Activated T-cell treated with anti-CD3 and anti-CD28 coated beads, Interleukin-2, amount 50 U/mL, for 4 hours (primary cell): ENCODE results near the gene MAGEF1. TPM values are rescaled to one million over a fixed set of nuclear protein-coding genes. Genes with fewer than 3 reads are reported as not detected.

Experiments used
- ATAC-seq, 2 donors: fragments of 200-7000 bp; cut with Tn5 transposase; one replicate each; pipeline ENCODE4 v1.10.0; 2021
- DNase-seq: peaks from one replicate; pipeline ENCODE4 v3.0.0-alpha.2; 2020
- H3K27me3 Mint-ChIP-seq: one replicate; pipeline ENCODE4 v1.8.0; 2021; ENCODE audit warnings: low read depth, mixed read lengths
- H3K36me3 Mint-ChIP-seq: one replicate; pipeline ENCODE4 v1.8.0; 2022; ENCODE audit warnings: mixed read lengths; ENCODE audit not compliant: insufficient read depth
- H3K4me1 Mint-ChIP-seq: one replicate; pipeline ENCODE4 v1.8.0; 2021; ENCODE audit warnings: low read depth, mixed read lengths
- H3K4me3 Mint-ChIP-seq: one replicate; pipeline ENCODE4 v1.8.0; 2021; ENCODE audit warnings: mild to moderate bottlenecking, moderate library complexity, mixed read lengths
- H3K9me3 Mint-ChIP-seq: one replicate; pipeline ENCODE4 v1.8.0; 2021; ENCODE audit warnings: mixed read lengths
- total RNA-seq, 3 donors: library from RNA; stranded (reverse); gene quantifications; one replicate each; pipeline ENCODE4 v1.2.1, GENCODE V29; 2021

Gene MAGEF1
- total RNA-seq, 3 donors from 2014 or later: 24.8 to 27.6 (median 25.7) TPM

DNA sequence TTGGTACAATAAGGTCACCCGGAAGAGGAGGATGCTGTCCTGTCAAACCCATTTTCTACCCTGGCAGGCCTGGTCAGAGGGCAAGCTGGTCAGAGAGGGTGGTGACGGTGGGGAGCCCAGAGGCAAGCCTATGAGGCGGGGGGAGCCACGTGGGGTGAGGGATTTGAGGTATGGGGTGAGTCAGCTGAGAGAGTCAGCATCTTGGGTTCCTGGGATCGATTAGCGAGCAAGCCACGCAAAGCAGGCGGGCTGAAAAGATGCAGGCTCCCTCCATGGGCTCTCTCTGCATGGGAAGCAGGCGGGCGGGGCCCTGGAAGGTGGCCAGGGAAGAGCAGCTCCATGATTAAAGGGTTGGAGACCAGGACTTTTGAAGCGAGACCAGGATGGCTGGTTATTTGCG lies 48.1 kb downstream of the MAGEF1 start:
- Mint-ChIP-seq H3K4me3 (no peak overlapping the region), H3K4me1 (peaks cover 1% of the 10 kb centered on the region), H3K9me3 (no peaks in the 10 kb centered on the region), H3K36me3 (no peaks in the 10 kb centered on the region), H3K27me3 (peaks cover 5% of the 10 kb centered on the region)
- no peak for DNase-seq
- no peak for ATAC-seq

DNA sequence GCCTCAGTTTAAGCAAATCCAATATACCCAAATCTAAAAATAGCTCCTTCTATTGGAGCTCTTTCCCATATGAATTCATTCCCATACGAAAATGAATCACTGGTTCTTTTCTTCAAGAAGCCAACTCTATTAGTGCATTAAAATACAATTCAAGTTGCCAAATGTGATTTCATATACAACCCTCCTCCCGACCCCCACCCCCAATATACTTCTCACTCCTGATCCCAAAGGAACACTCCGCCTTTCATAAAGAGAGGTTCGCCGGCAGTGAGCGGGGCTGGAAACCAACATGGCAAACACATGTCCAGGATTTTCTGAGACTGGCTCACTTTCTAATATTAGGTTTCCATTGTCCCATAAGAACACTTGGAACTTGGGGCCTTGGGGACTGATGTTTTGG lies 48.5 kb downstream of the MAGEF1 start:
- ATAC-seq (no peak), DNase-seq (no peak)
- Mint-ChIP-seq H3K4me3 (no peak overlapping the region), H3K9me3 (no peaks in the 10 kb centered on the region), H3K27me3 (peaks cover 5% of the 10 kb centered on the region), H3K4me1 (peaks cover 1% of the 10 kb centered on the region), H3K36me3 (no peaks in the 10 kb centered on the region)

DNA sequence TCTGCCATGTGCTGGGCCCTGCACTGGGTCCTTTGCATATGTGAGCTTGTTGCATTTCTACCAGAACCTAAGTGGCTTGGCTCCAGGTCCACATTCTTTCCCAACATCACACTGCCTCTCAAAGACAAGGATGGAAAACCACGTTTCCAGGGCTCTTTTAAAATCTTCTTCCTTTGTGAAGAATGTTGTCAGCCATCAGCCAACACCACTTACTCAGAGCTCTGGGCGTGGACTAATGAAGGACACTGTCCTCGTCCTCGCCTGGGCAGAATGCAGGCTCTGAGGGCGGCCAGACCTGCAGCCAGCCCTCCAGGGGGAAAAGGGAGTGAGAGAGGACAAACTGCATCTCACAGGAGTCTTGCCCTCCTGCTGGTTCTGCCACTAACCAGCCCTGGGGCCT lies 49.7 kb downstream of the MAGEF1 start:
- Mint-ChIP-seq H3K4me3 (no peak overlapping the region), H3K36me3 (no peaks in the 10 kb centered on the region), H3K9me3 (no peaks in the 10 kb centered on the region), H3K4me1 (peaks cover 5% of the 10 kb centered on the region), H3K27me3 (peaks cover 3% of the 10 kb centered on the region)
- ATAC-seq: no peak
- no peak for DNase-seq

DNA sequence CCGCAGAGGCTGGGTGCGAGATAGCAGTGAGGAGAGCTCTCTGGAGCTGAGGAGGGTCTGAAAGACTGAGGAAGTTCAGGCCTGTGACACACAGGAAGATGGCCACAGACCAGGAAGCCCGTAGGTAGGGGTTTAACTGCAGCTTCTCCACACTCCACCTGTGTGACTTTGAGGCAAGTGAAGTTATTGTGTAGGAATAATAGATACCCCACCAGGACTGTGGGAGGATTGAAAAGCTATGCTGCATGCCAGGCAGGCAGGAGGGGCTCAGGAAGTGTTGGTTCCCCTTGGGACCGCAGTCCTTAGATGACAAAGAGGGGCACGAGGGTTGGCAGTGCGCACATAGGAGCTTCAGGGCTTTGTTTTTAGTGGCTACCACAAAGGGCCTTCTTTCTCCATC lies 50.9 kb downstream of the MAGEF1 start:
- Mint-ChIP-seq H3K4me1 (peaks cover 7% of the 10 kb centered on the region), H3K9me3 (no peaks in the 10 kb centered on the region), H3K27me3 (no peaks in the 10 kb centered on the region), H3K36me3 (no peaks in the 10 kb centered on the region), H3K4me3 (no peak overlapping the region)
- DNase-seq (no peak), ATAC-seq (no peak)

Other genes with a start within 250 kb of the MAGEF1 start
- under 1 TPM in 1 of 3 donors, not detected in 2; 0.15 TPM for gene EPHB3, start 150.3 kb downstream of the MAGEF1 start, total RNA-seq
- gene VPS8, start 100.1 kb upstream of the MAGEF1 start, total RNA-seq: 10 to 100 TPM; 13.2 to 18.4 (median 17.6) TPM